Measurements from ENCODE around the gene RPL38. TPM values are rescaled to one million over a fixed set of nuclear protein-coding genes. Genes with fewer than 3 reads are reported as not detected.

RPL38 gene
- total and polyA plus RNA-seq, 2 of the 4 experiments (the other 2 are of a cell fraction) = 111 to 527 TPM

DNA sequence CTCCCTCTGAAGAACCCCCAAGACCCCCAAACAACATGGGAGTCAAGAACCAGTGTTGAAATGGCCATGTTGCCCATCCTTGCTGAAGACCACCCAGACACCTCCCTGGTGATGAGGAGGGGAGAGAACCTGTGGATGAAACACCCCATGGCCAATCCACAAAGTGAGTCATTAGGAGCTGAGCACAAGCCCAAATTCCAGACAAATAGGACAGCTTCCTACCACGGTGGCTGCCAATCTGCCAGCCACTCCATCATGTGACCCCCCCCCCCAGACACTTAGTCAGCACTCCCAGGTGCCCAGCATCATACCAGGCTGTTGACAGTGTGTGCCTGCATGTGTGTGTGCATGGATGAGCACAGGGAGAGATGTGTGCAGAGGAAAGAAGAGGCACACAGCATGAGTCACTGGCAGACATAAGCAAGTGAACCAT, 26.4 kb upstream of the RPL38 start:
- ATAC-seq (ENCODE audit: low read depth) = peak; percentile 59; the same call in 1 of the 2 replicates
- BruUV-seq (replicated peaks) = no TSS peak
- peak; percentile 37 for DNase-seq

More for the DNA sequence above, 26.4 kb upstream of the RPL38 start:
- Histone ChIP-seq H2BK120ac (ENCODE audit: low read depth, low read length) (no peak overlapping the region), H3K27me3 (ENCODE audit: control insufficient read depth, insufficient read depth, low read length) (no peaks in the 10 kb centered on the region; the same call in 1 of the 2 replicates), H3K9ac (ENCODE audit: low read depth, low read length) (no peak overlapping the region), H3K4me2 (ENCODE audit: low read depth, low read length) (no peak overlapping the region), H3K4me3 (ENCODE audit: insufficient read depth, low read depth, low read length) (no peak overlapping the region), H3K23ac (ENCODE audit: low read depth, low read length) (no peak overlapping the region), H2BK20ac (ENCODE audit: low read depth, low read length) (no peak overlapping the region), H3K4ac (ENCODE audit: low read depth, low read length) (no peak overlapping the region), H3K9me1 (ENCODE audit: insufficient read depth, low read length) (no peaks in the 10 kb centered on the region), H4K8ac (ENCODE audit: low read depth in 2 of 2, low read length in 2 of 2) (no peak overlapping the region), H4K20me1 (ENCODE audit: insufficient read depth, low read length) (no peaks in the 10 kb centered on the region), H3K4me1 (ENCODE audit: control insufficient read depth, insufficient read depth, low read length) (no peaks in the 10 kb centered on the region), H2AK9ac (replicated peaks; ENCODE audit: low read depth, low read length, poor library complexity) (peak overlapping the region; percentile 20), H2AFZ (replicated peaks; ENCODE audit: low read length, poor library complexity) (no peak overlapping the region), H2BK5ac (ENCODE audit: low read depth, low read length, poor library complexity, severe bottlenecking) (no peak overlapping the region), H4K5ac (ENCODE audit: low read depth, low read length) (no peak overlapping the region), H3K56ac (ENCODE audit: extremely low read depth, insufficient read depth, low read length) (no peak overlapping the region), H2AK5ac (ENCODE audit: low read depth, low read length) (no peak overlapping the region), H4K91ac (ENCODE audit: insufficient read depth, low read depth, low read length) (no peak overlapping the region), H3K18ac (ENCODE audit: low read depth, low read length) (no peak overlapping the region), H3K27ac (ENCODE audit: insufficient read depth, low read length) (no peak overlapping the region), H3K36me3 (ENCODE audit: control insufficient read depth, insufficient read depth, low read length) (no peaks in the 10 kb centered on the region), H3K79me1 (ENCODE audit: low read depth in 1 of 2, low read length in 2 of 2) (no peaks in the 10 kb centered on the region), H2BK15ac (ENCODE audit: low read depth, low read length) (no peak overlapping the region), H3K9me3 (ENCODE audit: control insufficient read depth, insufficient read depth, low read length) (no peaks in the 10 kb centered on the region), H3K14ac (replicated peaks; ENCODE audit: low read depth, low read length) (no peak overlapping the region)
- CTCF ChIA-PET = interaction anchor here (1.4 kb wide), 1 partner anchor 748 kb away, joined by 6 read pairs; no protein-coding TSS in a partner anchor
- no CpG with 5 or more reads among the region's 1 CpG for WGBS, 2 experiments (ENCODE audit: extremely low coverage in 2 of 2, insufficient read length in 1 of 2)
- TF ChIP-seq POLR2A (IDR thresholded peaks at IDR 0.05; ENCODE audit: low read depth, low read length) (no peak), USF2 (IDR thresholded peaks at IDR 0.05; ENCODE audit: low read depth, low read length) (no peak; the same call in 1 of the 2 replicates), MAFK (IDR thresholded peaks at IDR 0.05; ENCODE audit: low read depth, low read length) (no peak), CEBPB (IDR thresholded peaks at IDR 0.05; ENCODE audit: low read depth, low read length) (no peak), MXI1 (IDR thresholded peaks at IDR 0.05; ENCODE audit: borderline replicate concordance, low read depth, low read length) (no peak), MAZ (IDR thresholded peaks at IDR 0.05; ENCODE audit: borderline replicate concordance, low read depth, low read length) (no peak), RAD21 (IDR thresholded peaks at IDR 0.05; ENCODE audit: low read length) (no peak), ELK1 (IDR thresholded peaks at IDR 0.05; ENCODE audit: borderline replicate concordance, low read depth, low read length) (no peak), NFE2L2 (IDR thresholded peaks at IDR 0.05; ENCODE audit: low read depth, low read length) (no peak), RCOR1 (IDR thresholded peaks at IDR 0.05; ENCODE audit: insufficient replicate concordance, low read length) (no peak), FOS (IDR thresholded peaks at IDR 0.05; ENCODE audit: low read depth, low read length) (no peak), SMC3 (IDR thresholded peaks at IDR 0.05; ENCODE audit: low read depth, low read length) (no peak), RFX5 (IDR thresholded peaks at IDR 0.05; ENCODE audit: low read depth, low read length) (no peak), CHD1 (IDR thresholded peaks at IDR 0.05; ENCODE audit: low read depth, low read length) (no peak), BHLHE40 (IDR thresholded peaks at IDR 0.05; ENCODE audit: low read depth, low read length) (no peak)
- TF ChIP-seq, protein P1, sequence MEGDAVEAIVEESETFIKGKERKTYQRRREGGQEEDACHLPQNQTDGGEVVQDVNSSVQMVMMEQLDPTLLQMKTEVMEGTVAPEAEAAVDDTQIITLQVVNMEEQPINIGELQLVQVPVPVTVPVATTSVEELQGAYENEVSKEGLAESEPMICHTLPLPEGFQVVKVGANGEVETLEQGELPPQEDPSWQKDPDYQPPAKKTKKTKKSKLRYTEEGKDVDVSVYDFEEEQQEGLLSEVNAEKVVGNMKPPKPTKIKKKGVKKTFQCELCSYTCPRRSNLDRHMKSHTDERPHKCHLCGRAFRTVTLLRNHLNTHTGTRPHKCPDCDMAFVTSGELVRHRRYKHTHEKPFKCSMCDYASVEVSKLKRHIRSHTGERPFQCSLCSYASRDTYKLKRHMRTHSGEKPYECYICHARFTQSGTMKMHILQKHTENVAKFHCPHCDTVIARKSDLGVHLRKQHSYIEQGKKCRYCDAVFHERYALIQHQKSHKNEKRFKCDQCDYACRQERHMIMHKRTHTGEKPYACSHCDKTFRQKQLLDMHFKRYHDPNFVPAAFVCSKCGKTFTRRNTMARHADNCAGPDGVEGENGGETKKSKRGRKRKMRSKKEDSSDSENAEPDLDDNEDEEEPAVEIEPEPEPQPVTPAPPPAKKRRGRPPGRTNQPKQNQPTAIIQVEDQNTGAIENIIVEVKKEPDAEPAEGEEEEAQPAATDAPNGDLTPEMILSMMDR (conservative IDR thresholded peaks at IDR 0.05; ENCODE audit: low read depth, low read length) = no peak
- POLR2A ChIA-PET (ENCODE audit: unreplicated experiment) = no interaction called here
- in situ Hi-C loops (cut with MboI; ENCODE audit: low sequenced_read_pairs) = loop anchor here (10.0 to 25.0 kb wide), 2 partner anchors 742 to 915 kb away; partner anchors contain the start of gene CPSF4L
- intact Hi-C loops (cut with micrococcal nuclease) = loop anchor here (5.0 to 10.0 kb wide), 3 partner anchors 805 to 1452 kb away; no protein-coding TSS in a partner anchor
- dilution Hi-C loops (cut with HindIII; ENCODE audit: low sequenced_read_pairs, unreplicated experiment) = no loop called here
